Activated gamma-delta T cell treated with anti-CD3 and anti-CD28 coated beads, Interleukin-2, amount 50 U/mL, for 16 hours (primary cell): Measurements from ENCODE around the gene FBXL7.

Experiments
- DNase-seq: peaks from one replicate; pipeline ENCODE4 v3.0.0-alpha.2; 2020; ENCODE audit warnings: low read depth

FBXL7 gene

GRCh38 chr5:15620501-15620900 lies 120.5 kb downstream of the FBXL7 start:
- DNase-seq: no peak

GRCh38 chr5:15621094-15621493 lies 121.1 kb downstream of the FBXL7 start:
- DNase-seq: no peak

GRCh38 chr5:15623794-15624193 lies 123.8 kb downstream of the FBXL7 start:
- no peak for DNase-seq

GRCh38 chr5:15627109-15627508 lies 127.1 kb downstream of the FBXL7 start:
- no peak for DNase-seq

GRCh38 chr5:15627647-15628046 lies 127.7 kb downstream of the FBXL7 start:
- DNase-seq: no peak

GRCh38 chr5:15630441-15630840 lies 130.5 kb downstream of the FBXL7 start:
- DNase-seq: no peak

GRCh38 chr5:15634591-15635288 lies 134.8 kb downstream of the FBXL7 start:
- DNase-seq: no peak

GRCh38 chr5:15635289-15635616 lies 135.3 kb downstream of the FBXL7 start:
- no peak for DNase-seq

GRCh38 chr5:15637345-15637744 lies 137.4 kb downstream of the FBXL7 start:
- no peak for DNase-seq

- no peak for DNase-seq
Observed at GRCh38 chr5:15637886-15638285, 137.9 kb downstream of the FBXL7 start.

- DNase-seq: no peak
Observed at GRCh38 chr5:15638296-15638695, 138.3 kb downstream of the FBXL7 start.

- no peak for DNase-seq
Observed at GRCh38 chr5:15639288-15639687, 139.3 kb downstream of the FBXL7 start.

- DNase-seq: no peak
Observed at GRCh38 chr5:15640116-15640515, 140.1 kb downstream of the FBXL7 start.

GRCh38 chr5:15643731-15644130 lies 143.8 kb downstream of the FBXL7 start:
- DNase-seq: no peak

- no peak for DNase-seq
Observed at GRCh38 chr5:15645381-15646160, 145.6 kb downstream of the FBXL7 start.

- DNase-seq: no peak
Observed at GRCh38 chr5:15646371-15646770, 146.4 kb downstream of the FBXL7 start.

GRCh38 chr5:15647251-15647650 lies 147.3 kb downstream of the FBXL7 start:
- DNase-seq: no peak

- no peak for DNase-seq
Observed at GRCh38 chr5:15650266-15650665, 150.3 kb downstream of the FBXL7 start.

- DNase-seq: no peak
Observed at GRCh38 chr5:15654779-15655178, 154.8 kb downstream of the FBXL7 start.

GRCh38 chr5:15655683-15656082 lies 155.7 kb downstream of the FBXL7 start:
- no peak for DNase-seq

- no peak for DNase-seq
Observed at GRCh38 chr5:15664961-15665360, 165.0 kb downstream of the FBXL7 start.

- DNase-seq: no peak
Observed at GRCh38 chr5:15669826-15670225, 169.8 kb downstream of the FBXL7 start.

GRCh38 chr5:15674716-15675115 lies 174.7 kb downstream of the FBXL7 start:
- no peak for DNase-seq

GRCh38 chr5:15676591-15676990 lies 176.6 kb downstream of the FBXL7 start:
- no peak for DNase-seq
